Uterus (tissue), 2 donors: ENCODE measurements around the gene GSTA2.

Source experiments
- CTCF ChIP-seq, 4 experiments: fragments of 200-600 bp in 2 of 4; fragments of 450-650 bp in 2 of 4; sonication (generic) in 2 of 4; IDR thresholded peaks; one replicate each; pipeline ENCODE4 v1.5.1; 2016 to 2019; ENCODE audit warnings: antibody characterized with exemption in 4 of 4, mild to moderate bottlenecking in 2 of 4, moderate library complexity in 1 of 4
- POLR2A ChIP-seq, 2 donors: fragments of 450-650 bp; IDR thresholded peaks; one replicate each; pipeline ENCODE4 v1.6.1; 2016; ENCODE audit warnings: antibody characterized with exemption in 2 of 2, mild to moderate bottlenecking in 1 of 2, moderate library complexity in 1 of 2

- no peak for TF ChIP-seq POLR2A (IDR thresholded peaks at IDR 0.05)
- no peak for TF ChIP-seq CTCF (IDR thresholded peaks at IDR 0.05)
Measured at GRCh38 chr6:52720321-52720720, 43.0 kb downstream of the GSTA2 start.
